Loucy (cell line): ENCODE measurements around the gene TREX2.

Experiments
- H2AFZ ChIP-seq: fragments of 200-600 bp; sonication (generic); 2 replicates; pipeline ENCODE4 v1.6.0; 2016; ENCODE audit warnings: antibody characterized with exemption, mild to moderate bottlenecking, low read length, moderate library complexity
- H3F3A ChIP-seq: fragments of 200-600 bp; 2 replicates; pipeline ENCODE4 v1.6.0; 2016; ENCODE audit warnings: antibody characterized with exemption, low read depth, mild to moderate bottlenecking
- H3K27me3 ChIP-seq: fragments of 200-600 bp; sonication (generic); 2 replicates; pipeline ENCODE4 v1.6.1; 2014; ENCODE audit warnings: low read length, mild to moderate bottlenecking; ENCODE audit not compliant: insufficient read depth, poor library complexity, severe bottlenecking
- H3K36me3 ChIP-seq: fragments of 200-600 bp; sonication (generic); 2 replicates; pipeline ENCODE4 v1.6.1; 2016; ENCODE audit warnings: low read length; ENCODE audit not compliant: insufficient read depth
- H3K4me1 ChIP-seq: fragments of 200-600 bp; sonication (generic); 2 replicates; pipeline ENCODE4 v1.5.1; 2014; ENCODE audit warnings: low read length, mild to moderate bottlenecking; ENCODE audit not compliant: insufficient read depth, poor library complexity, severe bottlenecking
- H3K4me2 ChIP-seq: fragments of 200-600 bp; sonication (generic); 2 replicates; pipeline ENCODE4 v1.6.0; 2014; ENCODE audit warnings: antibody characterized with exemption, low read length, low read depth, mild to moderate bottlenecking; ENCODE audit not compliant: poor library complexity, severe bottlenecking
- H3K4me3 ChIP-seq: fragments of 200-600 bp; sonication (generic); 2 replicates; pipeline ENCODE4 v1.5.1; 2014; ENCODE audit warnings: low read length, mild to moderate bottlenecking, mixed read lengths; ENCODE audit not compliant: poor library complexity, severe bottlenecking
- H3K79me2 ChIP-seq: fragments of 200-600 bp; sonication (generic); 2 replicates; pipeline ENCODE4 v1.6.1; 2014; ENCODE audit warnings: low read length; ENCODE audit not compliant: insufficient read depth
- H3K9ac ChIP-seq: fragments of 200-600 bp; sonication (generic); 2 replicates; pipeline ENCODE4 v1.6.0; 2014; ENCODE audit warnings: mild to moderate bottlenecking, low read depth, low read length, moderate library complexity; ENCODE audit not compliant: poor library complexity, severe bottlenecking
- H3K9me2 ChIP-seq: fragments of 200-600 bp; sonication (generic); replicated peaks from 2 replicates; pipeline ENCODE4 v1.6.1; 2016; ENCODE audit warnings: low read depth, low read length, mixed read lengths
- H3K9me3 ChIP-seq: fragments of 200-600 bp; sonication (generic); 2 replicates; pipeline ENCODE4 v1.6.1; 2014; ENCODE audit warnings: mild to moderate bottlenecking, antibody characterized with exemption, low read length, low read depth; ENCODE audit not compliant: insufficient read depth
- H4K20me1 ChIP-seq: fragments of 200-600 bp; sonication (generic); 2 replicates; pipeline ENCODE4 v1.6.0; 2014; ENCODE audit warnings: antibody characterized with exemption, low read length, mild to moderate bottlenecking; ENCODE audit not compliant: insufficient read depth, poor library complexity, severe bottlenecking
- CTCF ChIP-seq: fragments of 200-600 bp; sonication (generic); conservative IDR thresholded peaks from 2 replicates; pipeline ENCODE4 v1.5.1; 2014; ENCODE audit warnings: mild to moderate bottlenecking, antibody characterized with exemption, low read length
- EZH2phosphoT487 ChIP-seq: fragments of 200-600 bp; IDR thresholded peaks from 2 replicates; pipeline ENCODE4 v1.6.1; 2018; ENCODE audit warnings: antibody characterized with exemption, mild to moderate bottlenecking, moderate library complexity, borderline replicate concordance

The TREX2 gene

GRCh38 chrX:153482376-153483015, 36.6 kb upstream of the TREX2 start:
- no peak for TF ChIP-seq CTCF
- no peak for TF ChIP-seq EZH2phosphoT487
- Histone ChIP-seq H3K79me2 (no peaks in the 10 kb centered on the region), H3K4me3 (no peak overlapping the region), H3K27me3 (no peaks in the 10 kb centered on the region), H3K9ac (no peak overlapping the region), H4K20me1 (no peaks in the 10 kb centered on the region), H3K9me3 (no peaks in the 10 kb centered on the region), H3K4me1 (no peaks in the 10 kb centered on the region), H3K9me2 (no peaks in the 10 kb centered on the region), H3K4me2 (no peak overlapping the region), H2AFZ (no peak overlapping the region), H3F3A (no peaks in the 10 kb centered on the region), H3K36me3 (no peaks in the 10 kb centered on the region)

GRCh38 chrX:153481043-153481442, 35.2 kb upstream of the TREX2 start:
- Histone ChIP-seq H3K4me1 (no peaks in the 10 kb centered on the region), H3K9me3 (no peaks in the 10 kb centered on the region), H3K4me3 (no peak overlapping the region), H3K4me2 (no peak overlapping the region), H3K9ac (no peak overlapping the region), H4K20me1 (no peaks in the 10 kb centered on the region), H3K79me2 (no peaks in the 10 kb centered on the region), H3K9me2 (no peaks in the 10 kb centered on the region), H2AFZ (no peak overlapping the region), H3K36me3 (no peaks in the 10 kb centered on the region), H3F3A (no peaks in the 10 kb centered on the region), H3K27me3 (no peaks in the 10 kb centered on the region)
- TF ChIP-seq CTCF, result no peak
- TF ChIP-seq EZH2phosphoT487, result no peak

GRCh38 chrX:153478746-153479145, 32.9 kb upstream of the TREX2 start:
- no peak overlapping the region for H2AFZ ChIP-seq
- no peaks in the 10 kb centered on the region for H3F3A ChIP-seq
- H3K36me3 ChIP-seq, result no peaks in the 10 kb centered on the region
- H3K9ac ChIP-seq, result no peak overlapping the region
- H3K9me2 ChIP-seq, result no peaks in the 10 kb centered on the region
- H3K27me3 ChIP-seq, result no peaks in the 10 kb centered on the region
- H3K4me3 ChIP-seq, result no peak overlapping the region
- no peaks in the 10 kb centered on the region for H3K9me3 ChIP-seq
- no peak for TF ChIP-seq EZH2phosphoT487
- TF ChIP-seq CTCF, result no peak
- no peaks in the 10 kb centered on the region for H4K20me1 ChIP-seq
- H3K79me2 ChIP-seq, result no peaks in the 10 kb centered on the region
- H3K4me2 ChIP-seq, result no peak overlapping the region
- H3K4me1 ChIP-seq, result no peaks in the 10 kb centered on the region
